Kidney epithelial cell (primary cell): Measurements from ENCODE around the gene PLK1. TPM values are rescaled to one million over a fixed set of nuclear protein-coding genes. Genes with fewer than 3 reads are reported as not detected.

Experiments used
- DNase-seq: peaks from one replicate; pipeline ENCODE4 v3.0.0-alpha.2; 2010; ENCODE audit warnings: low read depth
- H3K27me3 ChIP-seq: 2 replicates; pipeline ENCODE4 v1.6.0; 2011; ENCODE audit warnings: low read length; ENCODE audit not compliant: control insufficient read depth, insufficient read depth
- H3K36me3 ChIP-seq: 2 replicates; pipeline ENCODE4 v1.5.1; 2011; ENCODE audit warnings: low read length; ENCODE audit not compliant: control insufficient read depth, insufficient read depth
- H3K4me3 ChIP-seq: 2 replicates; pipeline ENCODE4 v1.5.1; 2011; ENCODE audit warnings: low read depth, mild to moderate bottlenecking, control low read depth, low read length
- CTCF ChIP-seq: IDR thresholded peaks from 2 replicates; pipeline ENCODE4 v1.5.1; 2011; ENCODE audit warnings: mild to moderate bottlenecking, moderate library complexity, low read length, control low read depth, inconsistent platforms; ENCODE audit not compliant: insufficient read depth, poor library complexity, severe bottlenecking
- total RNA-seq: library from RNA; depleted of rRNA; stranded (reverse); fragments of >200 nt; gene quantifications from 2 replicates; pipeline ENCODE4 v1.2.3, GENCODE V29; 2015

The PLK1 gene
- total RNA-seq, 1 donor from 2014 or later = 10.4 TPM

- Histone ChIP-seq H3K4me3 (no peak overlapping the region), H3K27me3 (no peaks in the 10 kb centered on the region), H3K36me3 (peaks cover 3% of the 10 kb centered on the region)
- TF ChIP-seq CTCF = no peak
- no peak for DNase-seq
Observed at GRCh38 chr16:23692190-23692837, 13.6 kb downstream of the PLK1 start.

- Histone ChIP-seq H3K4me3 (no peak overlapping the region), H3K27me3 (no peaks in the 10 kb centered on the region), H3K36me3 (peaks cover 3% of the 10 kb centered on the region)
- no peak for DNase-seq
- TF ChIP-seq CTCF = no peak
Observed at GRCh38 chr16:23694265-23694643, 15.6 kb downstream of the PLK1 start.

- DNase-seq = peak; percentile 18
- H3K27me3 ChIP-seq = no peaks in the 10 kb centered on the region
- peaks cover 1% of the 10 kb centered on the region for H3K36me3 ChIP-seq
- H3K4me3 ChIP-seq = peak overlapping the region; percentile 8
- no peak for TF ChIP-seq CTCF
Observed at GRCh38 chr16:23694644-23695373, 16.1 kb downstream of the PLK1 start.

- Histone ChIP-seq H3K27me3 (no peaks in the 10 kb centered on the region), H3K36me3 (no peaks in the 10 kb centered on the region), H3K4me3 (no peak overlapping the region)
- DNase-seq = no peak
- no peak for TF ChIP-seq CTCF
Observed at GRCh38 chr16:23695756-23696155, 17.1 kb downstream of the PLK1 start.

GRCh38 chr16:23699100-23699499 lies 20.4 kb downstream of the PLK1 start:
- TF ChIP-seq CTCF = no peak
- DNase-seq = no peak
- Histone ChIP-seq H3K36me3 (no peaks in the 10 kb centered on the region), H3K27me3 (no peaks in the 10 kb centered on the region), H3K4me3 (no peak overlapping the region)
